ENCODE results near the gene KRT78. TPM values are rescaled to one million over a fixed set of nuclear protein-coding genes. Genes with fewer than 3 reads are reported as not detected.

The KRT78 gene
- total and polyA plus RNA-seq, 9 of the 15 experiments (the other 6 are each of a cell fraction or from before 2014, with no cell fraction given), result not detected

GRCh38 chr12:52832985-52833905 lies 15.5 kb downstream of the KRT78 start:
- in situ Hi-C loops (cut with MboI) (no loop called here), intact Hi-C loops (cut with micrococcal nuclease) (no loop called here)
- peaks cover 13% of the 10 kb centered on the region in 2 experiments; a peak in 3 of 5 replicates for H3K4me1 ChIP-seq (replicated peaks in 1 of 2; ENCODE audit: control insufficient read depth in 2 of 2, insufficient read depth in 2 of 2, low read length in 2 of 2)
- 19% methylated on average over 16 of the region's 20 CpGs for WGBS (ENCODE audit: insufficient coverage, low coverage, missing lambda C conversion rate)
- H3K4me3 ChIP-seq, result no peak overlapping the region
- no peaks in the 10 kb centered on the region for H3K9me3 ChIP-seq (replicated peaks; ENCODE audit: control insufficient read depth, insufficient read depth, low read depth, low read length)
- H2AFZ ChIP-seq (ENCODE audit: low read depth, low read length), result no peak overlapping the region
- no peak overlapping the region for H3K4me2 ChIP-seq (ENCODE audit: insufficient read depth, low read length)
- no peak overlapping the region for H3K27ac ChIP-seq (ENCODE audit: extremely low read depth, low read depth, low read length)
- no peak for ATAC-seq
- H3K36me3 ChIP-seq (ENCODE audit: control insufficient read depth, insufficient read depth, low read length), result no peaks in the 10 kb centered on the region
- no peak for FAIRE-seq
- no peak overlapping the region for H3K9ac ChIP-seq (ENCODE audit: insufficient read depth in 1 of 2, low read depth in 2 of 2, low read length in 2 of 2)
- TF ChIP-seq SPI1 (IDR thresholded peaks at IDR 0.05; ENCODE audit: borderline replicate concordance, low read depth, low read length) (0 out of 2 replicates have a peak, but pooled peaks have one; percentile 8), ZNF282 (CRISPR knock-in tag; IDR thresholded peaks at IDR 0.05) (no peak)
- POLR2A ChIA-PET, result interaction anchor here (1.1 kb wide), 1 partner anchor 189 kb away, joined by 4 read pairs; no protein-coding TSS in a partner anchor
- H3K79me2 ChIP-seq (ENCODE audit: control insufficient read depth, insufficient read depth, low read length), result no peaks in the 10 kb centered on the region
- H4K20me1 ChIP-seq (replicated peaks; ENCODE audit: control insufficient read depth, insufficient read depth, low read length), result 0 out of 2 replicates have a peak, but pooled peaks cover 13% of the 10 kb centered on the region
- CTCF ChIA-PET (ENCODE audit: low intra/inter-chr PET ratio), result no interaction called here
- no TSS peak for BruUV-seq (replicated peaks)
- DNase-seq (ENCODE audit: extremely low read depth in 1 of 4, low spot score in 3 of 4), result no peak
- H3K9me1 ChIP-seq (ENCODE audit: control insufficient read depth, insufficient read depth, low read length), result no peaks in the 10 kb centered on the region
- H3K27me3 ChIP-seq (ENCODE audit: control insufficient read depth in 2 of 2, insufficient read depth in 2 of 2, low read length in 2 of 2), result peaks cover 23 to 50% of the 10 kb centered on the region in 2 experiments

- no peak for FAIRE-seq
- ChIA-PET POLR2A (interaction anchor here (1.1 to 1.3 kb wide), 2 partner anchors 9 to 188 kb away, joined by 3 to 4 read pairs; no protein-coding TSS in a partner anchor), CTCF (ENCODE audit: low intra/inter-chr PET ratio) (no interaction called here)
- TF ChIP-seq HNRNPK (IDR thresholded peaks at IDR 0.05; ENCODE audit: low read depth, low read length, poor library complexity, severe bottlenecking) (no peak), TFAP4 (CRISPR knock-in tag; IDR thresholded peaks at IDR 0.05; ENCODE audit: borderline replicate concordance) (no peak), MTA1 (IDR thresholded peaks at IDR 0.05; ENCODE audit: borderline replicate concordance) (no peak), KDM1A (IDR thresholded peaks at IDR 0.05) (0 out of 4 replicates have a peak, but pooled peaks of 1 of the 2 experiments have one; percentile 12), PCBP1 (IDR thresholded peaks at IDR 0.05; ENCODE audit: low read depth, low read length, poor library complexity, severe bottlenecking) (no peak)
- DNase-seq (ENCODE audit: extremely low read depth in 1 of 4, low spot score in 3 of 4), result no peak
- no peak for ATAC-seq
- intact Hi-C loops (cut with micrococcal nuclease), result no loop called here
- 0% methylated on average over 3 of the region's 3 CpGs for WGBS (ENCODE audit: insufficient coverage, low coverage, missing lambda C conversion rate)
- Histone ChIP-seq H4K20me1 (replicated peaks; ENCODE audit: control insufficient read depth, insufficient read depth, low read length) (0 out of 2 replicates have a peak, but pooled peaks cover 13% of the 10 kb centered on the region), H3K4me2 (ENCODE audit: insufficient read depth, low read length) (no peak overlapping the region), H3K4me1 (replicated peaks in 1 of 2; ENCODE audit: control insufficient read depth in 2 of 2, insufficient read depth in 2 of 2, low read length in 2 of 2) (peaks cover 13% of the 10 kb centered on the region in 2 experiments; a peak in 3 of 5 replicates), H3K79me2 (ENCODE audit: control insufficient read depth, insufficient read depth, low read length) (no peaks in the 10 kb centered on the region), H3K4me3 (no peak overlapping the region), H3K9ac (ENCODE audit: insufficient read depth in 1 of 2, low read depth in 2 of 2, low read length in 2 of 2) (no peak overlapping the region), H3K27ac (ENCODE audit: extremely low read depth, low read depth, low read length) (no peak overlapping the region), H3K9me1 (ENCODE audit: control insufficient read depth, insufficient read depth, low read length) (no peaks in the 10 kb centered on the region), H2AFZ (ENCODE audit: low read depth, low read length) (no peak overlapping the region), H3K36me3 (ENCODE audit: control insufficient read depth, insufficient read depth, low read length) (no peaks in the 10 kb centered on the region), H3K27me3 (ENCODE audit: control insufficient read depth in 2 of 2, insufficient read depth in 2 of 2, low read length in 2 of 2) (peaks cover 24 to 48% of the 10 kb centered on the region in 2 experiments), H3K9me3 (replicated peaks; ENCODE audit: control insufficient read depth, insufficient read depth, low read depth, low read length) (no peaks in the 10 kb centered on the region)
- no TSS peak for BruUV-seq (replicated peaks)
- in situ Hi-C loops (cut with MboI), result no loop called here
Measured at GRCh38 chr12:52832451-52832850, 16.3 kb downstream of the KRT78 start.

Measured in K562 (cell line).